Kidney epithelial cell (primary cell): ENCODE measurements around the gene GIPR. TPM values are rescaled to one million over a fixed set of nuclear protein-coding genes. Genes with fewer than 3 reads are reported as not detected.

Experiments used
- DNase-seq: peaks from one replicate; pipeline ENCODE4 v3.0.0-alpha.2; 2010; ENCODE audit warnings: low read depth
- H3K27me3 ChIP-seq: 2 replicates; pipeline ENCODE4 v1.6.0; 2011; ENCODE audit warnings: low read length; ENCODE audit not compliant: control insufficient read depth, insufficient read depth
- H3K36me3 ChIP-seq: 2 replicates; pipeline ENCODE4 v1.5.1; 2011; ENCODE audit warnings: low read length; ENCODE audit not compliant: control insufficient read depth, insufficient read depth
- H3K4me3 ChIP-seq: 2 replicates; pipeline ENCODE4 v1.5.1; 2011; ENCODE audit warnings: low read depth, mild to moderate bottlenecking, control low read depth, low read length
- total RNA-seq: library from RNA; depleted of rRNA; stranded (reverse); fragments of >200 nt; gene quantifications from 2 replicates; pipeline ENCODE4 v1.2.3, GENCODE V29; 2015
- TF ChIP-seq, protein P1 (sequence below): IDR thresholded peaks from 2 replicates; pipeline ENCODE4 v1.5.1; 2011; ENCODE audit warnings: mild to moderate bottlenecking, moderate library complexity, low read length, control low read depth, inconsistent platforms; ENCODE audit not compliant: insufficient read depth, poor library complexity, severe bottlenecking

Gene GIPR
- total RNA-seq, 1 donor from 2014 or later = 0.46 TPM

DNA sequence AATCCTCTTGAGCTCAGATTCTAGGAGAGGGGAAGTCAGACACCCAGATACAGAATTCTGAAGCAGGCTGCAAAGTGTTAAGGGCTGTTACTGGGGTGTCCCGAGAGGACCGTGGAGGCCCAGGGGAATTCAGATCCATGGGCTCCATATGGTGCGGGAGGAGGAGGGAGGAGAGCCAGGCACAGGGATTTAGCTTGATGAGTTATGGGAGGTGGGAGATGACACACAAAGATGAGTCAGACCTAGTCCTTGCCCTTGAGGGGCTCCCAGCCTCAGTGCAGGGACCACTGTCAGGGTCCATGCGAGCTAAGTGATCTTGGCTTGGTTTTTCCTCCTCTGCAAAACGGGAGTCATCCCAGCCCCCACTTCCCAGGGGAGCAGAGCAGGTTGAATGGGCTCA is 14.4 kb upstream of the GIPR start:
- no peaks in the 10 kb centered on the region for H3K36me3 ChIP-seq

GRCh38 chr19:45655073-45655472 is 12.9 kb upstream of the GIPR start:
- TF ChIP-seq, protein P1, sequence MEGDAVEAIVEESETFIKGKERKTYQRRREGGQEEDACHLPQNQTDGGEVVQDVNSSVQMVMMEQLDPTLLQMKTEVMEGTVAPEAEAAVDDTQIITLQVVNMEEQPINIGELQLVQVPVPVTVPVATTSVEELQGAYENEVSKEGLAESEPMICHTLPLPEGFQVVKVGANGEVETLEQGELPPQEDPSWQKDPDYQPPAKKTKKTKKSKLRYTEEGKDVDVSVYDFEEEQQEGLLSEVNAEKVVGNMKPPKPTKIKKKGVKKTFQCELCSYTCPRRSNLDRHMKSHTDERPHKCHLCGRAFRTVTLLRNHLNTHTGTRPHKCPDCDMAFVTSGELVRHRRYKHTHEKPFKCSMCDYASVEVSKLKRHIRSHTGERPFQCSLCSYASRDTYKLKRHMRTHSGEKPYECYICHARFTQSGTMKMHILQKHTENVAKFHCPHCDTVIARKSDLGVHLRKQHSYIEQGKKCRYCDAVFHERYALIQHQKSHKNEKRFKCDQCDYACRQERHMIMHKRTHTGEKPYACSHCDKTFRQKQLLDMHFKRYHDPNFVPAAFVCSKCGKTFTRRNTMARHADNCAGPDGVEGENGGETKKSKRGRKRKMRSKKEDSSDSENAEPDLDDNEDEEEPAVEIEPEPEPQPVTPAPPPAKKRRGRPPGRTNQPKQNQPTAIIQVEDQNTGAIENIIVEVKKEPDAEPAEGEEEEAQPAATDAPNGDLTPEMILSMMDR = no peak
- H3K36me3 ChIP-seq = no peaks in the 10 kb centered on the region
- no peak overlapping the region for H3K4me3 ChIP-seq
- peaks cover 7% of the 10 kb centered on the region for H3K27me3 ChIP-seq
- no peak for DNase-seq

More for the DNA sequence above, 14.4 kb upstream of the GIPR start:
- H3K27me3 ChIP-seq = no peaks in the 10 kb centered on the region
- TF ChIP-seq, protein P1 = no peak
- no peak overlapping the region for H3K4me3 ChIP-seq
- no peak for DNase-seq

DNA sequence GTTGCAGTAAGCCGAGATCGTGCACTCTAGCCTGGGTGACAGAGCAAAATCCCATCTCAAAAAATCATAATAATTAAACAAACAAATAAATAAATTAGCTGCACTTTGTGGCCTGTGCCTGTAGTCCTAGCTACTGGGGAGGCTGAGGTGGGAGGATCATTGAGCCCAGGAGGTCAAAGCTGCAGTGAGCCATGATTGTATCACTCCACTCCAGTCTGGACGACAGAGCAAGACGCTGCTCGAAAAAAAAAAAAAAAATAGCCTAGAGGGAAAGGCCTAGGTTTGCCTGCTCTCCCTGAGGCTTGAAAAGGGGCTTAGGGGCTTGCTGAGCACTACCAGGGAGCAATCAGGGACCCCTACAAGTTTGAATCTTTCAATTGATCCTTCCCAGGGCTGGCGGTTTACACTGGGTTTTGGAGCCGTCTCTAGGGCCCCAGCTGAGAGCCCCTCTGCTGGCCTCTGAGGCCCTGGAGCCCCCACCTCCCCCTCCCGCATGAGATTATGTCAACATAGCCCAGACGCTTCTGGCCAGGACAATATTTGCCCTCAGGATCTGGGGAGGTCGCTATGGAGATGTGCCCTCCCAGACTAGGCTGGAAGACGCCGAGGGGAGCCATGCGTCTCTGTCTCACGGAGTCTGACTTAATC is 10.4 kb upstream of the GIPR start:
- H3K36me3 ChIP-seq = no peaks in the 10 kb centered on the region

GRCh38 chr19:45659096-45659729 is 8.8 kb upstream of the GIPR start:
- Histone ChIP-seq H3K36me3 (no peaks in the 10 kb centered on the region), H3K27me3 (peaks cover 9% of the 10 kb centered on the region), H3K4me3 (no peak overlapping the region)
- TF ChIP-seq, protein P1 = no peak
- DNase-seq = no peak

More for the DNA sequence above, 10.4 kb upstream of the GIPR start:
- TF ChIP-seq, protein P1 = no peak
- DNase-seq = no peak
- peaks cover 7% of the 10 kb centered on the region for H3K27me3 ChIP-seq
- no peak overlapping the region for H3K4me3 ChIP-seq

GRCh38 chr19:45660636-45661035 is 7.4 kb upstream of the GIPR start:
- DNase-seq = no peak
- Histone ChIP-seq H3K27me3 (peaks cover 9% of the 10 kb centered on the region), H3K4me3 (no peak overlapping the region), H3K36me3 (no peaks in the 10 kb centered on the region)
- TF ChIP-seq, protein P1 = no peak

- Histone ChIP-seq H3K4me3 (no peak overlapping the region), H3K27me3 (peaks cover 12% of the 10 kb centered on the region), H3K36me3 (no peaks in the 10 kb centered on the region)
- TF ChIP-seq, protein P1 = no peak
- DNase-seq = no peak
Measured at GRCh38 chr19:45663800-45664199, 4.2 kb upstream of the GIPR start.
